Nephron (organoid): ENCODE measurements around the gene BASP1.
A peak's percentile ranks its signal among the peaks of the same experiment; 100 is the strongest.

Experiments
- H3K27ac Mint-ChIP-seq, 3 experiments: 2 replicates each; pipeline ENCODE4 v1.8.0; 2020; ENCODE audit warnings: mixed read lengths in 3 of 3, mild to moderate bottlenecking in 2 of 3, moderate library complexity in 1 of 3
- H3K27me3 Mint-ChIP-seq: 2 replicates; pipeline ENCODE4 v1.8.0; 2021; ENCODE audit warnings: low read depth, mild to moderate bottlenecking, moderate library complexity, mixed read lengths
- H3K36me3 Mint-ChIP-seq: 2 replicates; pipeline ENCODE4 v1.8.0; 2020; ENCODE audit warnings: low read depth, mixed read lengths
- H3K4me1 Mint-ChIP-seq: 2 replicates; pipeline ENCODE4 v1.8.0; 2020; ENCODE audit warnings: mixed read lengths
- H3K4me3 Mint-ChIP-seq, 3 experiments: 2 replicates each; pipeline ENCODE4 v1.8.0; 2020; ENCODE audit warnings: mild to moderate bottlenecking in 3 of 3, mixed read lengths in 3 of 3, moderate library complexity in 2 of 3
- H3K9me3 Mint-ChIP-seq: 2 replicates; pipeline ENCODE4 v1.8.0; 2020; ENCODE audit warnings: mixed read lengths
- TF ChIP-seq, protein P1 (sequence below), 3 experiments: fragments of 200-600 bp; sonication (generic); IDR thresholded peaks; one replicate each; pipeline ENCODE4 v1.5.0; 2021; ENCODE audit warnings: antibody characterized with exemption in 3 of 3; ENCODE audit not compliant: unreplicated experiment in 3 of 3

The BASP1 gene

DNA sequence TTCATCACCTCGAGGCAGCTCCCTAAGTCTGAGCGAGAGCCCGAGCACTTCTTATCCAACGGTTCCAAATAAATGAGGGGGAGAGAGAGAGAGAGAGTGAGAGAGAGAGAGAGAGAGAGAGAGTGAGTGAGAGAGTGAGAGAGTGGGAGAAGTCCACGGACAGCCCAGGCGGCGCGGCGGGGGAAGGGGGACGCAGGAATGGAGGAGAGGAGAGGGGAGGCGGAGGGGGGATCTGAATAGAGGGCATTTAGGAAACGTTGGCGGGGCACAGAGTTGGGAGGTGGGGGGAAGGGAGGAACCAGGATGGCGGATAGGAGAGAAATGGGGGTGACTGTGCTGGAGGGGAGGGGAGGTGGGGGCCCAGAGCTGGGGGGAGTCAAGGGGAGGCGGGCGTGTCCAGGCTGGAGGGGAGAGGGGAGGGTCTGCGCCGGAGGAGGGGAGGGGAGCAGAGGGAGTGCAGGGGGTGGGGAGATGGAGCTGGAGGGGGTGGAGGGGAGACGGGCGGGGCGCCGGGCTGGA, 398 bp upstream of the BASP1 start:
- H3K4me3 Mint-ChIP-seq = peak overlapping the region; percentile 90 to 93 (median 91)
- H3K27me3 Mint-ChIP-seq = peaks cover 4% of the 10 kb centered on the region
- peaks cover 6% of the 10 kb centered on the region for H3K36me3 Mint-ChIP-seq

DNA sequence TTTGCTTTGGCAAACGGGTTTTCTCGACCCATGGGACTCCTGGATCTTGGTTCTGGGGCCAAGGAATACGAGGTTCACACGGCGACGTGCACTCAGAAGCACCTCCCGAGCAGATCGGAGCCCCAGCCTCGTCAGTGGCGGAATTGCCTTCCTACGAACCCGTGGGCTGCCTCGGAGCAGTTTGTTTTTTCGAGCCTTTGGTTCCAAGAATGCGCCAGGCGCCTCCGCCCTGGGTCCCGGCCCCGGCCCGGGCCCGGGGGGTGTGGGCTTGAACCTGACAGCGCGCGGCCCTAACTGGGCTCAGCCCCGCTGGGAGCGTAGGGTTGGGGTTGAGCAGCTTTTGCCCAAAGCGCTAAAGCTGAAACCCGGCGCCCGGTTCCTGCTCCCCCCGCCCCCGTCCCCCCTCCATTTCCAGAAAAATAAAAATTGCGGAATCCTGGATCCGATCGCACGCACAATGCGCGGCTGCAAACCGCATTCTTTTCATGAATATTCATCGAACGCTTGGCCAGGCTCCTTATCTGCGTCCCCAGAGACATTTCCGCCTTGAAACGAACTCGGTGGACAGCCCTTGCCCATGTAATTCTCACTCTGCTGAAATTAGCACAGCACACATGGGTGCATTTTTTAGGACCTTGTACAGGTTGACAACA, 1.0 kb downstream of the BASP1 start:
- H3K9me3 Mint-ChIP-seq = no peaks in the 10 kb centered on the region
- H3K27ac Mint-ChIP-seq = peak overlapping the region; percentile 96 to 99 (median 98)
- peaks cover 4% of the 10 kb centered on the region for H3K27me3 Mint-ChIP-seq
- TF ChIP-seq, protein P1, sequence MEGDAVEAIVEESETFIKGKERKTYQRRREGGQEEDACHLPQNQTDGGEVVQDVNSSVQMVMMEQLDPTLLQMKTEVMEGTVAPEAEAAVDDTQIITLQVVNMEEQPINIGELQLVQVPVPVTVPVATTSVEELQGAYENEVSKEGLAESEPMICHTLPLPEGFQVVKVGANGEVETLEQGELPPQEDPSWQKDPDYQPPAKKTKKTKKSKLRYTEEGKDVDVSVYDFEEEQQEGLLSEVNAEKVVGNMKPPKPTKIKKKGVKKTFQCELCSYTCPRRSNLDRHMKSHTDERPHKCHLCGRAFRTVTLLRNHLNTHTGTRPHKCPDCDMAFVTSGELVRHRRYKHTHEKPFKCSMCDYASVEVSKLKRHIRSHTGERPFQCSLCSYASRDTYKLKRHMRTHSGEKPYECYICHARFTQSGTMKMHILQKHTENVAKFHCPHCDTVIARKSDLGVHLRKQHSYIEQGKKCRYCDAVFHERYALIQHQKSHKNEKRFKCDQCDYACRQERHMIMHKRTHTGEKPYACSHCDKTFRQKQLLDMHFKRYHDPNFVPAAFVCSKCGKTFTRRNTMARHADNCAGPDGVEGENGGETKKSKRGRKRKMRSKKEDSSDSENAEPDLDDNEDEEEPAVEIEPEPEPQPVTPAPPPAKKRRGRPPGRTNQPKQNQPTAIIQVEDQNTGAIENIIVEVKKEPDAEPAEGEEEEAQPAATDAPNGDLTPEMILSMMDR (IDR thresholded peaks at IDR 0.05; ENCODE audit: unreplicated experiment in 3 of 3) = no peak
- peaks cover 19% of the 10 kb centered on the region for H3K36me3 Mint-ChIP-seq
- H3K4me3 Mint-ChIP-seq = peak overlapping the region; percentile 90 to 98 (median 95)
- H3K4me1 Mint-ChIP-seq = peaks cover 33% of the 10 kb centered on the region

More for the DNA sequence above, 398 bp upstream of the BASP1 start:
- H3K4me1 Mint-ChIP-seq = peaks cover 19% of the 10 kb centered on the region
- H3K27ac Mint-ChIP-seq = peak overlapping the region; percentile 22 to 96 (median 92)
- no peaks in the 10 kb centered on the region for H3K9me3 Mint-ChIP-seq
- TF ChIP-seq, protein P1 (IDR thresholded peaks at IDR 0.05; ENCODE audit: unreplicated experiment in 3 of 3) = no peak

DNA sequence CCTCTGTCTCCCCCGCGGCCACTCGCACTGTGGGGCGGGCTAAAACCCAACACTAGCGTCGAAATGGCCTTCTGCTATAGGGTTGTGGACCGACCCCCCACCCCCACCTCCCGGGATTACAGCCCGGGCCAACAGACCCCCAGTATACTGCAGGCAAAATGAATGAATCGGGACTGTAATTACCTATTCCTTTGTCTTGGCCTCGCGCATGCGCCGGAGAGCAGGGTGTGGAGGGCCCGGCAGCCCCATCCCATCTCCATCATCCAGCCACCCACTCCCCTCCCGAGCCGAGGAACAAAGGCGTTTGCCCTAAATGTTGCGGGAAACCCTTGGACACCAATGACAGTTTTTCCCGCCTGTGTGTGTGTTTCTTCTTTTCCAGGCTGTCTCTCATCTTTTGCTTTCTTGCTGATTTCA, 1.6 kb downstream of the BASP1 start:
- peak overlapping the region; percentile 90 to 98 (median 95) for H3K4me3 Mint-ChIP-seq
- H3K9me3 Mint-ChIP-seq = no peaks in the 10 kb centered on the region
- TF ChIP-seq, protein P1 (IDR thresholded peaks at IDR 0.05; ENCODE audit: unreplicated experiment in 3 of 3) = no peak
- H3K27ac Mint-ChIP-seq = peak overlapping the region; percentile 96 to 99 (median 98)
- H3K4me1 Mint-ChIP-seq = peaks cover 38% of the 10 kb centered on the region
- peaks cover 2% of the 10 kb centered on the region for H3K27me3 Mint-ChIP-seq
- peaks cover 25% of the 10 kb centered on the region for H3K36me3 Mint-ChIP-seq

DNA sequence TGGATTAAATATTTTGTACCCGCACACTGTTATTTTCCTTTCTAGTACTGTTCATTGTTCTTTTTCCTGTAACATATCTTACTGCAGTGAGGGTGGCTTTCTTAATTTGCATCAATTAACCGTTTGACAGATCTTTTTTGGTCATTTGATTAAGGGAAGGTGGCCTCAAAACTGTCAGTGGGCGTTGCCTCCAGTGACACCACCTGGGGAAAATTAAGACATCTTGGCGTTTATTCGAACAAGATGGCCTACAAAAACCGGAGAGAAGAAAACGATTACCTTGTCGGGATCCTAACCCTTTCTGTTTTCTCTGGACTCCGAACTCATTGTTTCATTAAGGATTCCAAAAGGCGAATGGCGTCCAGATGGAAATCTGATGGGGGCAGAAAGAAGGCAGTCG, 2.0 kb downstream of the BASP1 start:
- Mint-ChIP-seq H3K4me1 (peaks cover 43% of the 10 kb centered on the region), H3K27ac (peak overlapping the region; percentile 96 to 99 (median 98)), H3K9me3 (no peaks in the 10 kb centered on the region), H3K36me3 (peaks cover 29% of the 10 kb centered on the region), H3K4me3 (peak overlapping the region; percentile 90 to 98 (median 95)), H3K27me3 (no peaks in the 10 kb centered on the region)
- TF ChIP-seq, protein P1 (IDR thresholded peaks at IDR 0.05; ENCODE audit: unreplicated experiment in 3 of 3) = no peak

DNA sequence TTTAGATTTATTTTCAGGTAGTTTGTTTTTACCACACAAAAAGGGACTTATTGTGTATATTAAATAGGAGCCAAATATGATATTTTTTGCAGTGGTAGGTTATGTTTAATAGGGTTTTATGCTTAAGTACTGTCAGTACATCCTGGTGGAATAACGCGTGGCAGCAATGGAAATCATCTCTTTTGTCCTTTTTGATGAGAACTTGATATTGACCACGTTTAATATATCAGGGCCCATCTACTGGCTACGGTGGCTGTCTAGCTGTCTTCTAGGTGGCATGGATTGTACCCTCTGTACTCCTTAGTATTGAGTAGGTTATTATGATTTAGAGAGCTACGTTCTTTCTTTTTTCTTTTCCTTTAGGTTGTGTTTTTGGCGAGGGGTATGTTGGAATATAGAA, 2.6 kb downstream of the BASP1 start:
- peak overlapping the region; percentile 90 to 98 (median 95) for H3K4me3 Mint-ChIP-seq
- H3K4me1 Mint-ChIP-seq = peaks cover 48% of the 10 kb centered on the region
- TF ChIP-seq, protein P1 (IDR thresholded peaks at IDR 0.05; ENCODE audit: unreplicated experiment in 3 of 3) = no peak
- H3K36me3 Mint-ChIP-seq = peaks cover 32% of the 10 kb centered on the region
- no peaks in the 10 kb centered on the region for H3K9me3 Mint-ChIP-seq
- no peaks in the 10 kb centered on the region for H3K27me3 Mint-ChIP-seq
- H3K27ac Mint-ChIP-seq = peak overlapping the region; percentile 96 to 99 (median 98)

DNA sequence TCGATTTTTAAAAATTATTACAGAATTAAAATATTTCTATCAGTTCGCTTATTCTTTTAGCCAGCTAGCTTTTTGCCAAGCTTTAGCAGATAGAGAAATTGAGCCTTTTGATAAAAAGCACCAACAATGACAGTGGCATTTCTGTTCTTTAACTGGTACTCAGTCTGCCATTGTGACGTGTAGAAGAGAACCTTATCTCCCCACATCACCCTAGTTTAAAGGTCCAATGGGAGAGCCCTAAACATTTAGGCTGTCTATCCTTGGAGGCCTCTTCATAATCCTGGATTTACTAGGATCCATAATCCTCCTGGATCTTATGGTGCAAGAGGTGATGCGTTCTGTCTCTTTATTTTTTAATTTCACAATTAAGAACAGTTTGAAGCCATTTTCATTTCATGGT, 3.0 kb downstream of the BASP1 start:
- Mint-ChIP-seq H3K9me3 (no peaks in the 10 kb centered on the region), H3K4me1 (peaks cover 53% of the 10 kb centered on the region), H3K27me3 (no peaks in the 10 kb centered on the region), H3K27ac (peak overlapping the region; percentile 96 to 99 (median 98)), H3K36me3 (peaks cover 37% of the 10 kb centered on the region), H3K4me3 (peak overlapping the region in 2 of 3 experiments; percentile 90 to 98)
- TF ChIP-seq, protein P1 (IDR thresholded peaks at IDR 0.05; ENCODE audit: unreplicated experiment in 3 of 3) = no peak
